AG04450 (cell line): ENCODE data around the gene PRKN. TPM values are rescaled to one million over a fixed set of nuclear protein-coding genes. Genes with fewer than 3 reads are reported as not detected.

Experiments used
- CTCF ChIA-PET: fragments of 300-600, 350-600 bp; formaldehyde crosslinking; extraction: SDS; loops from one replicate; lab custom pipeline; 2022; ENCODE audit warnings: antibody characterized with exemption, inconsistent platforms; lab: Charles Lee
- POLR2A ChIA-PET: fragments of 350-600 bp; formaldehyde crosslinking; extraction: SDS; loops from one replicate; lab custom pipeline; 2021; ENCODE audit warnings: antibody characterized with exemption, inconsistent platforms; lab: Yijun Ruan, JAX
- DNase-seq: peaks from one replicate; pipeline ENCODE4 v3.0.0-alpha.2; 2011; ENCODE audit warnings: low read depth, low spot score
- H3K27ac ChIP-seq: one replicate; pipeline ENCODE4 v1.5.1; 2012; ENCODE audit warnings: low read depth, low read length, control low read depth
- H3K27me3 ChIP-seq: one replicate; pipeline ENCODE4 v1.6.0; 2012; ENCODE audit warnings: low read length; ENCODE audit not compliant: control insufficient read depth, insufficient read depth
- H3K4me3 ChIP-seq: 2 replicates; pipeline ENCODE4 v1.5.1; 2011; ENCODE audit warnings: mild to moderate bottlenecking, low read depth, low read length, control low read depth
- H3K9me3 ChIP-seq: 2 replicates; pipeline ENCODE4 v1.5.1; 2012; ENCODE audit warnings: low read length; ENCODE audit not compliant: control insufficient read depth, insufficient read depth
- polyA plus RNA-seq: library from polyadenylated mRNA; depleted of rRNA; stranded (reverse); fragments of >200 nt; gene quantifications from 2 replicates; pipeline ENCODE4 v1.2.3, GENCODE V29; 2011
- TF ChIP-seq, protein P1 (sequence below): IDR thresholded peaks from 2 replicates; pipeline ENCODE4 v1.5.1; 2011; ENCODE audit warnings: low read depth, low read length, control low read depth, inconsistent platforms

The PRKN gene
- polyA plus RNA-seq, 1 experiment: not detected

GRCh38 chr6:161543684-161544309 is 1183.8 kb downstream of the PRKN start:
- H3K9me3 ChIP-seq: no peaks in the 10 kb centered on the region
- H3K27ac ChIP-seq: no peak overlapping the region
- H3K27me3 ChIP-seq: no peaks in the 10 kb centered on the region
- TF ChIP-seq, protein P1, sequence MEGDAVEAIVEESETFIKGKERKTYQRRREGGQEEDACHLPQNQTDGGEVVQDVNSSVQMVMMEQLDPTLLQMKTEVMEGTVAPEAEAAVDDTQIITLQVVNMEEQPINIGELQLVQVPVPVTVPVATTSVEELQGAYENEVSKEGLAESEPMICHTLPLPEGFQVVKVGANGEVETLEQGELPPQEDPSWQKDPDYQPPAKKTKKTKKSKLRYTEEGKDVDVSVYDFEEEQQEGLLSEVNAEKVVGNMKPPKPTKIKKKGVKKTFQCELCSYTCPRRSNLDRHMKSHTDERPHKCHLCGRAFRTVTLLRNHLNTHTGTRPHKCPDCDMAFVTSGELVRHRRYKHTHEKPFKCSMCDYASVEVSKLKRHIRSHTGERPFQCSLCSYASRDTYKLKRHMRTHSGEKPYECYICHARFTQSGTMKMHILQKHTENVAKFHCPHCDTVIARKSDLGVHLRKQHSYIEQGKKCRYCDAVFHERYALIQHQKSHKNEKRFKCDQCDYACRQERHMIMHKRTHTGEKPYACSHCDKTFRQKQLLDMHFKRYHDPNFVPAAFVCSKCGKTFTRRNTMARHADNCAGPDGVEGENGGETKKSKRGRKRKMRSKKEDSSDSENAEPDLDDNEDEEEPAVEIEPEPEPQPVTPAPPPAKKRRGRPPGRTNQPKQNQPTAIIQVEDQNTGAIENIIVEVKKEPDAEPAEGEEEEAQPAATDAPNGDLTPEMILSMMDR: no peak
- H3K4me3 ChIP-seq: no peak overlapping the region
- ChIA-PET POLR2A (no interaction called here), CTCF (interaction anchor here (0.6 kb wide), 1 partner anchor 947 kb away, joined by 4 read pairs; no protein-coding TSS in a partner anchor)
- no peak for DNase-seq

GRCh38 chr6:161542346-161542980 is 1185.1 kb downstream of the PRKN start:
- TF ChIP-seq, protein P1: no peak
- Histone ChIP-seq H3K4me3 (no peak overlapping the region), H3K27ac (no peak overlapping the region), H3K27me3 (no peaks in the 10 kb centered on the region), H3K9me3 (no peaks in the 10 kb centered on the region)
- POLR2A ChIA-PET: no interaction called here
- CTCF ChIA-PET: interaction anchor here (0.6 kb wide), 1 partner anchor 21 kb away, joined by 3 read pairs; no protein-coding TSS in a partner anchor
- DNase-seq: no peak

- DNase-seq: no peak
- POLR2A ChIA-PET: no interaction called here
- CTCF ChIA-PET: no interaction called here
- TF ChIP-seq, protein P1: no peak
- Histone ChIP-seq H3K9me3 (no peaks in the 10 kb centered on the region), H3K27ac (no peak overlapping the region), H3K27me3 (no peaks in the 10 kb centered on the region), H3K4me3 (no peak overlapping the region)
These were observed 1187.0 kb downstream of the PRKN start for GRCh38 chr6:161540532-161540931.

GRCh38 chr6:161536224-161536630 is 1191.3 kb downstream of the PRKN start:
- CTCF ChIA-PET: no interaction called here
- POLR2A ChIA-PET: no interaction called here
- TF ChIP-seq, protein P1: no peak
- DNase-seq: no peak
- no peak overlapping the region for H3K27ac ChIP-seq
- no peaks in the 10 kb centered on the region for H3K27me3 ChIP-seq
- no peak overlapping the region for H3K4me3 ChIP-seq
- no peaks in the 10 kb centered on the region for H3K9me3 ChIP-seq

DNA sequence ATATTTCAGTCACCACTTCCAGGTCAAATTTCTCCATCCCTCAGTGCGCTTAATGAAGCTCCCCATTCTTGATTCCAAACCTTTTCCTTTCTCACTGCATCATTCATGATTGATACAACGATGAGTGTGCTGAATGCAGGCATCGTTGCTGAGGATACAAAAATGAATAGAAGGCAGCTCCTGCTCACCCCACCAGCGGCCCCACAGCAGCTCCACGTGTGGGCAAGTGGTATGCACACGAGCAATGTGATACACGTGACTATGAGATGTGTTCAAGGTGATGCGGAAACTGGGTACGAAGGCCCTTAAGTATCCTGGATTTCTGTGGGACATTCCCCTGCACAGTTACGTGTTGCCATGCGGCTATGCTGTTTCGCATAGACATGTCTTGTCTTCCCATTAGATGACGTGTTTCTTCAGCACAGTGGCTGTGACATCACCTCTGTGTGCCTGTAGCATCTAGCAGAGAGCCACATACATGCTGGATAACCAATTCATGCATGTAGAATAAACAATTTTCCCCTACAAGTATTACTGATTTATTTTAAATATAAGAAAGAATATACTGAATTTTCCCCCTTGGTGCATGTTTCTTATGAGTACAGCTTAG is 1193.2 kb downstream of the PRKN start:
- Histone ChIP-seq H3K27ac (no peak overlapping the region), H3K4me3 (no peak overlapping the region), H3K9me3 (no peaks in the 10 kb centered on the region), H3K27me3 (no peaks in the 10 kb centered on the region)
- DNase-seq: no peak
- ChIA-PET CTCF (no interaction called here), POLR2A (no interaction called here)
- TF ChIP-seq, protein P1: no peak
